Nephron (organoid): ENCODE data around the gene GPR18.
"Not testable (repeated sequence)": the region's sequence is repeated elsewhere in the genome, so short reads cannot be mapped to it uniquely, and the experiment has no call there.

Source experiments
- H3K27ac Mint-ChIP-seq, 3 experiments: 2 replicates each; pipeline ENCODE4 v1.8.0; 2020; ENCODE audit warnings: mixed read lengths in 3 of 3, mild to moderate bottlenecking in 2 of 3, moderate library complexity in 1 of 3
- H3K27me3 Mint-ChIP-seq: 2 replicates; pipeline ENCODE4 v1.8.0; 2021; ENCODE audit warnings: low read depth, mild to moderate bottlenecking, moderate library complexity, mixed read lengths
- H3K36me3 Mint-ChIP-seq: 2 replicates; pipeline ENCODE4 v1.8.0; 2020; ENCODE audit warnings: low read depth, mixed read lengths
- H3K4me1 Mint-ChIP-seq: 2 replicates; pipeline ENCODE4 v1.8.0; 2020; ENCODE audit warnings: mixed read lengths
- H3K4me3 Mint-ChIP-seq, 3 experiments: 2 replicates each; pipeline ENCODE4 v1.8.0; 2020; ENCODE audit warnings: mild to moderate bottlenecking in 3 of 3, mixed read lengths in 3 of 3, moderate library complexity in 2 of 3
- H3K9me3 Mint-ChIP-seq: 2 replicates; pipeline ENCODE4 v1.8.0; 2020; ENCODE audit warnings: mixed read lengths
- TF ChIP-seq, protein P1 (sequence below), 3 experiments: fragments of 200-600 bp; sonication (generic); IDR thresholded peaks; one replicate each; pipeline ENCODE4 v1.5.0; 2021; ENCODE audit warnings: antibody characterized with exemption in 3 of 3; ENCODE audit not compliant: unreplicated experiment in 3 of 3

Gene GPR18

GRCh38 chr13:99215184-99215830 is 42.9 kb downstream of the GPR18 start:
- Mint-ChIP-seq H3K36me3 (peaks cover 11% of the 10 kb centered on the region), H3K27me3 (no peaks in the 10 kb centered on the region), H3K4me1 (peaks cover 24% of the 10 kb centered on the region), H3K4me3 (no peak overlapping the region), H3K27ac (no peak overlapping the region), H3K9me3 (no peaks in the 10 kb centered on the region)
- TF ChIP-seq, protein P1, sequence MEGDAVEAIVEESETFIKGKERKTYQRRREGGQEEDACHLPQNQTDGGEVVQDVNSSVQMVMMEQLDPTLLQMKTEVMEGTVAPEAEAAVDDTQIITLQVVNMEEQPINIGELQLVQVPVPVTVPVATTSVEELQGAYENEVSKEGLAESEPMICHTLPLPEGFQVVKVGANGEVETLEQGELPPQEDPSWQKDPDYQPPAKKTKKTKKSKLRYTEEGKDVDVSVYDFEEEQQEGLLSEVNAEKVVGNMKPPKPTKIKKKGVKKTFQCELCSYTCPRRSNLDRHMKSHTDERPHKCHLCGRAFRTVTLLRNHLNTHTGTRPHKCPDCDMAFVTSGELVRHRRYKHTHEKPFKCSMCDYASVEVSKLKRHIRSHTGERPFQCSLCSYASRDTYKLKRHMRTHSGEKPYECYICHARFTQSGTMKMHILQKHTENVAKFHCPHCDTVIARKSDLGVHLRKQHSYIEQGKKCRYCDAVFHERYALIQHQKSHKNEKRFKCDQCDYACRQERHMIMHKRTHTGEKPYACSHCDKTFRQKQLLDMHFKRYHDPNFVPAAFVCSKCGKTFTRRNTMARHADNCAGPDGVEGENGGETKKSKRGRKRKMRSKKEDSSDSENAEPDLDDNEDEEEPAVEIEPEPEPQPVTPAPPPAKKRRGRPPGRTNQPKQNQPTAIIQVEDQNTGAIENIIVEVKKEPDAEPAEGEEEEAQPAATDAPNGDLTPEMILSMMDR (IDR thresholded peaks at IDR 0.05; ENCODE audit: unreplicated experiment in 3 of 3) = no peak

DNA sequence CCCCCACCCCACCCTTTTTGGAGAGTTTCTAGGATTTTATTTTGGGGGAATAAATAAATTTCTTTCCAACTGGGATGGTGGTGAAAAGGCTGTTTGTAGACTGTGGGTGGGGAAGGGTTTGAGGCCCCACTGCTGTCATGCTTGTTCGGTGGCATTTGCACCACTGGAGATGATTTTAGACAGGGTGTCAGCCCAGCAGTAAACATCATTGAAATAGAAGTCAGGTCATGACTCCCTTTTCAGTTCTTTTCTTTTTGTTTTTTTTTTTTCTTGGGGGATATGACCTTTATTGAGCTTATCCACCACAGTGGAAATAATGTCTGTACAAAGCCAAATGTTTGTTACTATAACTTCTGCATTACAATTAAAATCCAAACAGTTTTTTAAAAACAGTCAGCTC is 43.4 kb downstream of the GPR18 start:
- Mint-ChIP-seq H3K4me3 (no peak overlapping the region), H3K4me1 (peaks cover 24% of the 10 kb centered on the region), H3K27ac (no peak overlapping the region), H3K9me3 (no peaks in the 10 kb centered on the region), H3K36me3 (peaks cover 11% of the 10 kb centered on the region), H3K27me3 (no peaks in the 10 kb centered on the region)
- TF ChIP-seq, protein P1 (IDR thresholded peaks at IDR 0.05; ENCODE audit: unreplicated experiment in 3 of 3) = no peak

GRCh38 chr13:99214232-99214631 is 43.9 kb downstream of the GPR18 start:
- Mint-ChIP-seq H3K27ac (no peak overlapping the region), H3K27me3 (no peaks in the 10 kb centered on the region)
- TF ChIP-seq, protein P1 (IDR thresholded peaks at IDR 0.05; ENCODE audit: unreplicated experiment in 3 of 3) = no peak

DNA sequence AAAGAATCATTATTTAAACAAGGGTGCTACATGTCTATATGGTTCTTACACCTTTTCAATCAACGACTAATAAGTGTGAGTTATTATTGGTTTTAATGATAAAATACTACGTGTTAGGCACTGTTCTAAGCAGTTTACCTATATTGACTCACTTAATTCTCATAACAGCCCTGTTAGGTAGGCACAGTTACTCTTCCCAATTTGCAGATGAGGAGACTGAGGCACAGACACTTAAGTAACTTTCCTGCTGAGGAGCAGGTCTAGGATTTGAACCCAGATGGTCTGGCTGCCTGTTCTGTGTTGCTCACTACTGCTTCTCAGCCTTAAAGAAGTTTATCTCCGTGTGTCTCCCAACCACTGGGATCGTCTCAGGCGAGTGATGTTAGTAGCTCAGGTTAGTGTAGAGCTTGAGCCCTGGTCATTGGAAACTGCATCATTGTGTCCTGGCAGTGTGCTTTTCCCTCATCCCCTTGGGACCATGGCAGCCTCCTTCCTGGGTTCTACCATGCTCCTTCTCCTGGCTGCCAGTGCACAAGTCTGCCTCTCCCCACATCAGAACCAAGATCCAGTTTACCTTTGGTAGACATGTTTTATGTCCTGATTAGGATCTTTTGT is 46.7 kb downstream of the GPR18 start:
- Mint-ChIP-seq H3K9me3 (no peaks in the 10 kb centered on the region), H3K4me3 (no peak overlapping the region), H3K36me3 (peaks cover 17% of the 10 kb centered on the region), H3K27ac (no peak overlapping the region), H3K4me1 (peaks cover 34% of the 10 kb centered on the region), H3K27me3 (no peaks in the 10 kb centered on the region)
- TF ChIP-seq, protein P1 (IDR thresholded peaks at IDR 0.05; ENCODE audit: unreplicated experiment in 3 of 3) = no peak

More at GRCh38 chr13:99214232-99214631, 43.9 kb downstream of the GPR18 start:
- H3K36me3 Mint-ChIP-seq = peaks cover 11% of the 10 kb centered on the region
- H3K9me3 Mint-ChIP-seq = no peaks in the 10 kb centered on the region
- peaks cover 27% of the 10 kb centered on the region for H3K4me1 Mint-ChIP-seq
- H3K4me3 Mint-ChIP-seq = no peak overlapping the region

DNA sequence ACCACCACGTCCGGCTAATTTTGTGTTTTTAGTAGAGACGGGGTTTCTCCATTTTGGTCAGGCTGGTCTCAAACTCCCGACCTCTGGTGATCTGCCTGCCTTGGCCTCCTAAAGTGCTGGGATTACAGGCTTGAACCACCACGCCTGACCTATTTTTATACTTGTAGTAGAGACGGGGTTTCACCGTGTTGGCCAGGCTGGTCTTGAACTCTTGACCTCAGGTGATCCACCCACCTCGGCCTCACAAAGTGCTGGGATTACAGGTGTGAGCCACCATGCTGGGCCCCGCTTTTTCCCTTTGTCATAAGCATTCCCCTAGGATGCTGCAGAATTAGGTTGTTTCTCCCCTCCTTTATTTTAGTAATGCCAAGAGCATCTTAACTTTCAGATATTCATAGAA is 47.6 kb downstream of the GPR18 start:
- H3K4me1 Mint-ChIP-seq = peaks cover 38% of the 10 kb centered on the region

DNA sequence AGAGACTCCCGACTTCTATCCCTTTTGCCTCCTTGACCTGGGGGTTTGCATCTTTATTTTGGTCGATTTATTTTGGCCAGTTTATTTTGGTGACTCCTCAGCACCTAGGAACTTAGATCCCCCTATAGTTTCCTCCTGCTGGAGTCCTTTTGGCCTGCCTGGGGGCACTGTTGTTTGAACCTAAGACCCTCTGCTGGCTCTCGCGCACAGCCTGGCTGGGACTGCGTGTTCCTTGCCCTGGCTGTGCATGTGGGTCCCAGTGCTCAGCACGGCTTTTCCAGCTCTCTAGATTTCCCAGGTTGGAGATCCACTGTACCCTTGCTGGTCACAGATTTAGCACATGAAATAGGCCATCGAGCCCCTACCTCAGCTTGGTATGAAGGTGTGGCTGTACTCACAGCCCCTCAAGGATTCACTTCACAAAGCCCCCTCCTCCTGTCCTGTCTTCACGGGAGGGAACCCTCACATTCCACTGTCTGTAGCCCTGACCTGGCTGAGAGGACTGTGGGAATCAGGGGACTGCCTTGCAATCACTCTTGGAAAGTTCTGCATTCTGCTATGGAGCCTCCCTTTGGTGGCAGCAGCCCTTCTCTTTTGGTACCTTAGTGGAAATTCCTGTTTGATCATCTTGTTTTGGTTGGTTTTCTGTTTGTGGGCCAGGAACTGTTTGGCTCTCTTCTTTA is 49.2 kb downstream of the GPR18 start:
- TF ChIP-seq, protein P1 (IDR thresholded peaks at IDR 0.05; ENCODE audit: unreplicated experiment in 3 of 3) = no peak
- Mint-ChIP-seq H3K27me3 (no peaks in the 10 kb centered on the region), H3K4me1 (peaks cover 35% of the 10 kb centered on the region), H3K36me3 (peaks cover 32% of the 10 kb centered on the region), H3K4me3 (no peak overlapping the region), H3K9me3 (no peaks in the 10 kb centered on the region), H3K27ac (peak overlapping the region in 1 of 3 experiments; percentile 20)

More for the DNA sequence above, 47.6 kb downstream of the GPR18 start:
- not testable (repeated sequence) for H3K4me3 Mint-ChIP-seq, H3K27ac Mint-ChIP-seq, H3K27me3 Mint-ChIP-seq, H3K9me3 Mint-ChIP-seq
- H3K36me3 Mint-ChIP-seq = peaks cover 23% of the 10 kb centered on the region
